NCI-H2029 treated with DMSO at 0.1 percent for 48 hours (cell line): ENCODE measurements around the gene EHMT1.

Source experiments
- DNase-seq: peaks from one replicate; lab custom pipeline; 2025; lab: John Stamatoyannopoulos, UW

Gene EHMT1

DNA sequence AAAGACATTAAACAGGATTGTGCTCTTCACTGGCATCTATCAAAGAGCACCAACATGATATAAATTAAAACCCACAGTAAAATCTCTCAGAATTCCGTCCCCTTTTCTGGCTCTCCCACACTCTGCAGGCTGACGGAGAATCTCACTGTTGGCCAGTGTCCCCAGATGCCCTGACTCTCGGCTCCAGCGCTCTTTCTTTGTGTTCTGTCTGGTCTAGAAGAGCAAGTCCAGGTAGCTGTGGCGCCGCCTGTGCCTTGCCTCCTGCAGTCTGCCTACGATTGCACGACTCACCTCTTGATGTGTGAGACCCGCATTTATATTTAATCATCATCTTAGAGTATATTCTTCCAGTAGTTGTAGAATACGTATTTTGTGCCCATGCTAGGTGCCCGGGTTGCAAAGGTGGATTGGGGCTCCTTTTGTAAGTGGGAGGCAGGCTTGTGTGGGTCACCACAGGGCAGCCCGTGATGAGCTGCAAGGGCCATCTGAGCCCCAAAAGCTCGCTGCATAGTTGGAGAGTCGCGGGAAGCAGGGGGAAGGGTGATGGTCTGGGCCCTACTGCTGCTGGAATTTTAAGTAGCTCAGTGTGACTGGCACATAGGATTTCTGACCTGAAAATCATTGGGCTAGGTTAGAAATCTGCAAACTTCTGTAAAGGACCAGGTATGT lies 55.6 kb downstream of the EHMT1 start:
- DNase-seq = no peak

DNA sequence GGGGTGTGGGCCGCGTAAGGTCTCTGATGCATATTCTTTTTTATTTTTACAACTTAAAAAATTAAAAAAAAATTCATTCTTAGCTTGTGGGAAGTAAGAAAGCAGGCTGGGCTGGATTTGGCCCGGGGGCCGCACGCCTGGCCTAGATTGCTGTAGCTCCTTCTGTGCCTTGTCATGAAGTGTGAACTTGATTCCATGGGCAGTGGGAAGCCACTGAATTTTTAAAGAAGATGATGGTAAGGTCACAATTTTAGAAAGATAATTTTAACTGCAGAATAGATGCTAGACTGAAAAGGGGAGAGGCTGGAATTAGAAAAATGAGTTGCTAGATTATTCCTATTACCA lies 56.1 kb downstream of the EHMT1 start:
- no peak for DNase-seq

DNA sequence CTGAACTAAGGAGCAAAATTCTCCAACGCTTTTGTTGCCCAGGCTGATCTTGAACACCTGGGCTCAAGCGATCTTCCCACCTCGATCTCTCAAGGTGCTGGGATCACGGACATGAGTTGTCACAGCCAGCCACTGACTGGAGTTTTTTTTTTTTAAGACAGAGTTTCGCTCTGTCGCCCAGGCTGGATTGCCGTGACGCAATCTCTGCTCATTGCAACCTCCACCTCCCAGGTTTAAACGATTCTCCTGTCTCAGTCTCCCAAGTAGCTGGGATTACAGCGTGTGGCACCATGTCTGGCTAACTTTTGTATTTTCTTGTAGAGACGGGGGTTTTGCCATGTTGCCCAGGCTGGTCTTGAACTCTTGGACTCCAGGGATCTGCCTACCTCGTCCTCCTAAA lies 58.2 kb downstream of the EHMT1 start:
- DNase-seq = no peak

DNA sequence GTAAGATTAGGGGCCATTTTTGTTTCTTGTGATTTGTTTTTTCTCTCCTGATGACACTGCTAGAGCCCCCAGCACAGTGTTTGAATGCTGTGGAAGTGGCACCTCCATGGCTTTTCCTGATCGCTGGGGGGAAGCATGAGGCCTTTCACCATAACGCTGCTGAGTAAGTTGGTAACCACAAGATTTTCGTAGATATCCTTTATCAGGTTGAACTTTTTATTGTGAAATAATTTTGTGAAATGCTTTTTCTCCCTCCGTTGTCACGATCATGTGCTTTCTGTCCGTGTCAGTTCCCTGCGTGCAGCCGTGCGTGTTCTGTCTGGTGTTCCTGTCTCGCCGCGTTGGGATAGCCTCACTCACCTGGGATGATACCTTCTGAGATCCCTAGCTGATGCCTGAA lies 59.4 kb downstream of the EHMT1 start:
- no peak for DNase-seq

DNA sequence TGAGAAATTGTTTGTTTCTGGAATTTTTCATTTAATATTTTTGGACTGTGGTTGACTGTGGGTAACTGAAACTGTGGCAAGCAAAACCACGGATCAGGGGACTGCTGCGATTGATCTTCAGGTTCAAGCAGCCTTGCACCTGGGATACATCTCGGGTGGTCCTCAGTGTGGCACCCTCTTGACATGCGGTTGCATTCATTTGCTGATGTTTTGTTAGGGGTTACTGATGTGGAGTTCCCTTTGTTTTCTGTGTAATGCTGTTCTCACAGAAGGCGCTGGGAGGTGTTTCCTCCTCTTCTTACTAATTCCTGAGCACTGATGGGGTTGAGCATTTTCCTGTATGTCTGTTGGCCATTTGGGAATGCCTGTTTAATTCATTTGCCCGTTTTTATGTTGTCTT lies 60.4 kb downstream of the EHMT1 start:
- no peak for DNase-seq

DNA sequence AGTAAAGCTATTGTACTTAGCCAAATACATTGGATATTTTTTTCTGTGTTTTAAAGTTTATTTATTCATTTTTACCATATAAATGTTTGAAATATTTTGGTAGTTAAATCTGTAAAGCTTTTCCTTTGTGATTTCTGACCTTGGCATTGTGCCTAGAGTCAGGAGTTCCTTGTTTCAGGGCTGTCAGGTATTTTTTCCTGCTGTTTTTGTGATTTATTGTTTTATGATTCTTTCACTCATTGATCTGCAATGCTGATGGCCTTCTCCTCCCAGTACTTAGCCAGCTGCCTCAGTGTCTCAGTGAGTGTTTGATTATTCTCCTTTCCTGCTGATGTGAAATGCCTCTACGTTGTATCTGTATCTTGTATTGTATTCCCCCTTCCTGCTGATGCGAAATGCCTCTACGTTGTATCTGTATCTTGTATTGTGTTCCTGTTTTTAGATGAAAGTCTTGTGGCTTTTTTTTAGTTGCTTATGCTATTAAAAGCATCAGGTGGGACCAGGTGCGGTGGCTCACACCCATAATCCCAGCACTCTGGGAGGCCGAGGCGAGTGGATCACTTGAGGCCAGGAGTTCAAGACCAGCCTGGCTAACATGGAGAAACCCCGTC lies 61.0 kb downstream of the EHMT1 start:
- no peak for DNase-seq

DNA sequence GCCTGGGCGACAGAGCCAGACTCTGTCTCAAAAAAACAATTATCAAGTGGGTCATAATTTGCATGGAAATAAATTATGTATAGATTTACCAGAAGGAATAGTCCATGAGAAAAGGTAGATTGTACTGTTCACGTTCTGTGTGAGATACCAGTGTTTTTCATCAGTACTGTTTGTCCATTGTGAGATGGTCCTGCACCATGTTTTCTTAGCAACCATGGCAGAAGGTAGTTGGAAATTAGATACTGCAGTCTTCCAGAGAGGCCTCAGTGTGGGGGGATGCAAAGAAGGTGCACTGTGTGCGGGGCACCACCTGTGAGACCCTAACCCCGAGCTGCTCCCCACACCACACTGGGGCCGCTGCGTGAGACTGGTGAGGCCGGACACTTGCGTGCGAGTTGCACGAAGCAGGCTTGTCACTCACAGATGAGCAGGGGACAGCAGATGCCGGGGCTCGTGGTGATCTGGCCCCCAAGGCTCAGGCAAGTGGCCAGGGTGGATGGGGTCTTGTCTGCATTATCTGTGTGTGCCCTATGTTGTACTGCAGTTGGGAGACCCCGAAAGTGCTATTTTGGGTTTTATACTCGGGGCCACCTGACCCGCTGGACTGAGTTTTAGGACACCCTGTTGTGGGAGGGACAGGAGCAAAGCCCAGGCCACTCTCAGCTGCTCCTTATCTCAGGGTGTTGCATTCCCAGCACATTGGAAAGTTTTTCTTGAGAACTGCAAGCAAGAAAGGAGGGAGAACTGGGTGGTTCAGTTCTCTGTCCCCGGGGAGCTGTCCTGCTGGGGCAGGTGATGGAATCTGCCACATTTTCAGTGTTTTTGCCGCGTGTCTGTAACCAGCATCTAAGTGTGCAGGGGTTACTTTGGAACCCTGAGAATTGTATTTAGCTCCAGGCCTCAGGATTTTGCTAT lies 61.9 kb downstream of the EHMT1 start:
- no peak for DNase-seq

DNA sequence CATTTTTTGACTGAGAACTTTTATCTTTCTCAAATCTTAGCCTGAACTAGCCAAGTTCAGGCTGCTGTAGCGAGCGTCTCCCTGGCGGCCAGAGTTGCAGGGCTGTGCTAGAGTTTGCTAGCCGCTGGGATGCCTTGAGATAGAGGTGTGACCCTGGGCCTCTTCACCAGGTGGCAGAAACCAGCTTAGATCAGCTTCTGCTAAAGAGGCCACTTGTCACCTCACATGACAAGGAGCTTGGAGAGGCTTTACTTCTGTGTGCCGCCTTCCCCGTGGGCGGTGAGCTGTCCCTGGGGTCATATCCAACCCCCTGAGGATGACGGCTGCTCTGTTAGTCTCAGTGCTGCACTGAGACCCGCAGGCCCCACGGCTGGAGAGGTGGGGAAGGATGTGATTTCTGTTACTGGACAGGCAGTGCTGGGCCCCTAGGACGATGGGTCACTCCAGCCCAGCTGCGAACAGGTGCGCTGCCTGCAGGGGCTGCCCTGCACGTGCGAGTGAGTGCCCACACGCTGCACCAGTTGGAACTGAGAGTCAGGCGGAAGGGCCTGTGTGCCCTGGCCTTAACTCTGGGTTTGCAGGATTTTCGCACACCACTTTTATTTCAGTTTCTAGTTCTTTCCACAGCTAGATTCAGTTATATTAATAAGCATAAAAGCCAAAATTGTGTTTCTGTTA lies 63.8 kb downstream of the EHMT1 start:
- DNase-seq = peak; percentile 54

DNA sequence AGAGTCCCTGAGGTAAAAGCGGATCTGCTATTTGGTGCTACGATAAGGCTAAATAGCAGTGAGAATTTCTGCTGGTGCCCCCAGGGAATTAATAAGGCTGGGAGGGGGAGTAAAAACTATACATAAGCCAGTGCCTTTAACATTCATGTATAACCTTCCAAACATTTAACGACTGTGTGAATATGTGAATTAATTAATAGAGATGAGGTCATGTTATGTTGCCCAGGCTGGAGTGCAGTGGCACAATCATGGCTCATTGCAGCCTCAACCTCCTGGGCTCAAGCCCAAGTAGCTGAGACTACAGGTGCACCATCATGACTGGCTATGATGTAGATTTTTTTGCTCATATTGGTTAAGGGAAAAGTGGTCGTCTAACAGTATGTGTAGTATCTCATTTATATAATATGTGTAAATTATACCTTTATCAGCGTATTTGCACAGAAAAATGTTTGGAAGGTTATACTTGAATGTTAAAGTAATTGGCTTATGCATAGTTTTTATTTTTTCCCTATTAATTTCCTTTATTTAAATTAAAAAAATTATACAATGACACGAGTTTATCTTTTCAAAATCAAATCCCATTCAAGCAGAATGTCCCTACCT lies 64.6 kb downstream of the EHMT1 start:
- DNase-seq = no peak

DNA sequence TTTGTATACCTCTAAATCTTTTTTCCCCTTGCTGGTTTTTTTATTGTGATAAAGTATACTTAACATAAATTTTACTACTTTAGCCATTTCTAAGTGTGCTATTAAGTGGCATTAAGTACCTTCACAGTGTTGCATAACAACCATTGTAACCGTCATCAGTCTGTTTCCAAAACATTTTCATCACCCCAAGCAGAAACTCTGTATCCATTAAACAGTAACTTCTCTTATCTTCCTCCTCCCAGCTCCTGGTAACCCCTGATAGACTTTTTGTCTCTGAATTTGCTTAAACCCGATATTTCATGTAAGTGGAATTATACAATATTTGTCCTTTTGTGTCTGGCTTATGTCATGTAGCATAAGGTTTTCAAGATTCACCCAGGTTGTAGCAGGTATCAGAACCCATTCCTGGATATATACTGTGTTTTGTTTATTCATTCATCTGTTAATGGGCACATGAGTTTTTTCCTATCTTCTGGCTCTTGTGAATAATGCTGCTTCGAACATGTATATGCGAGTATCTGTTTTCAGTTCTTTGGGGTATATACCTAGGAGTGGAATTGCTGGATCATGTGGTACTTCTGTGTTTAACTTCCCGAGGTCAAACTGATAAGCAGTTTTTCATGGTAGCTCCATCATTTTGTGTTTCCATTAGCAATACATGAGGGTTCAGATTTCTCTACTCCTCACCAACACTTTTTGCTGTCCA lies 66.4 kb downstream of the EHMT1 start:
- no peak for DNase-seq

DNA sequence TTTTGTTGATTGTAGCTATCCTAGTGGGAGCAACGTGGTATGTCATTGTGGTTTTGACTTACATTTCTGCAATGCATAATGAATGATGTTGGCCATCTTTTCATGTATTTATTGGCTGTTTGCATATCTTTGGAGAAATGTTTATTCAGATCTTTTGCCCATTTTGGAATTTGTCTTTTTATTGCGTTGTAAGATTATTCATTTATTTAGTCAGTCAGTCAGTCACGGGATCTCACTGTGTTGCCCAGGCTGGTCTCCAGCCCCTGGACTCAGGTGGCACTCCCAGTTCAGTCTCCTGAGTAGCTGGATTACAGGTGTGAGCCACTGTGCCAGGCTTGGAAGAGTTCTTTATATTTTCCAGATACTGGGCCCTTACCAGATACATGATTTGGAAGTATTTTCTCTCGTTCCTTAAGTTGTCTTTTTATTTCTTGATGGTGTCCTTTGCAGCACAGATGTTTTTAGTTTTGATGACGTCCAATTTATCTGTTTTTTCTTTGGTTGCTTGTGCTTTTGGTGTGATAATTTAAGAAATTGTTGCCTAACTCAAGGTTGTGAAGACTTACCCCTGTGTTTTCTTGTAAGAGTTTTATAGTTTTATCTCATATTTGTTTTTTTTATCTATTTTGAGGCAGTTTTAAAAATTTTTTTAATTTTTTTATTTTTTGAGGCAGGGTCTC lies 67.1 kb downstream of the EHMT1 start:
- DNase-seq = no peak

DNA sequence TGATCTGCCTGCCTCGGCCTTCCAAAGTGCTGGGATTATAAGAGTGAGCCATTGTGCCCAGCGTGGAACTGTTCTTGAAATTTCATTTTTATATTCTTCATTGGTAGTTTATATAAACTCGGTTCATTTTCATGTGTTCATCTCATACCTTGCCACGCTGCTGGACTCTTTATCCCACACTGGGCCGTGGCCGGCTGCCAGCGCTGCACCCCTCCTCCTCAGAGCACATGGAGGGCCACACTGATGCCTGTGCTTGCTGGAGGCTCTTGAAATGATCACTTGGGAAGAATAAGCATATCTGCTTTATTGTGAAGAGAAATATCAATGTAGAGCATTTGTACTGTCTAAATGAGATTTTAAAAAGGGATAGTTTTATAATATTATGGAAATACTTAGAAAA lies 69.5 kb downstream of the EHMT1 start:
- DNase-seq = no peak

DNA sequence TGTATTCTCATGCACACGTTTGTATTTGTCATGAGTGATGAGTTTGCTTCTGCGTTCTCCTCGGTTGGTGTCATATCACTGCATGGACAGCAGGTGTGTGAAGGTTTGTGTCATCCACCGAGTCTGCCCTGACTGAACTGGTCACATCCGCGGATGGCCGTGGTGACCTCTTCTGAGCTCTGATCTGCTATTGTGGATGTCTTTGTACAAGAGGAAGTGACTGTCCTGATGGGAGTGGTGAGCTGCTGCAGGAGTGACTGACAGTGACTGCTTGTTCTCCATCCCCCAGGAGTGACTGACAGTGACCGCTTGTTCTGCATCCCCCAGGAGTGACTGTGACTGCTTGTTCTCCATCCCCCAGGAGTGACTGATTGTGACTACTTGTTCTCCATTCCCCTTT lies 69.9 kb downstream of the EHMT1 start:
- DNase-seq = no peak

DNA sequence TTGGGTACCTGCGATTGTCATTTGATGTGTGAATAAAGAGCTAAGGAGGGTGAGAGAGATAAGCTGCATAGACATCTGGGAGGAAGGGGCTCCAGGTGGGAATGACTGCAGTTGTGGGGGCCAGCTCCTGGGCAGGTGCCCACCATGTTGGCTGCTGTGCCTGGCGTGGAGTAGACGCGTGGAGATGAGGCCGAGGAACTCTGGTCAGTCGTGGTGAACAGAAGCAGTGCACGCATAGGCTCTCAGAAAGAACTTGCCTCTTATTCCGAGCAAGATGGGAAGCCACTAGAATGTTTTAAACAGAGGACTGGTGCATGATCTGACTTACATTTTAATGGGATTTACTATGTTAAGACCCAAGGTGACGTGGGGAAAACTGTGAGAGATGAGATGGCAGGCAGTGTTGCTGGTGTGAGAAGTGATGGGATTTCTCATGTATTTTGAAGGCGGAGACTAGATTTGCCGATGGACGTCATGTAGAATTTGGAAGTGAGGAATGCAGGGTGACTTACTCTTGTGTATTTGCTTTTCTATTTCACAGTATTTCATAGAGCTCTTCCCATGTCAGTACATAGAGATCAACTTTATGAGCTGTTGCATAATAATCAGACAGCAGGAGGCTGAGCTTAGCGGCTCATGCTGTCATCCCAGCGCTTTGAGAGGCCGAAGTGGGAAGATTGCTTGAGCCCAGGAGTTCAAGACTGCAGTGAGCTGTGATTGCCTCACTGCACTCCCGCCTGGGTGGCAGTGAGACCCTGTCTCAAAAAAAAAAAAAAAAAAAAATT lies 71.1 kb downstream of the EHMT1 start:
- no peak for DNase-seq

DNA sequence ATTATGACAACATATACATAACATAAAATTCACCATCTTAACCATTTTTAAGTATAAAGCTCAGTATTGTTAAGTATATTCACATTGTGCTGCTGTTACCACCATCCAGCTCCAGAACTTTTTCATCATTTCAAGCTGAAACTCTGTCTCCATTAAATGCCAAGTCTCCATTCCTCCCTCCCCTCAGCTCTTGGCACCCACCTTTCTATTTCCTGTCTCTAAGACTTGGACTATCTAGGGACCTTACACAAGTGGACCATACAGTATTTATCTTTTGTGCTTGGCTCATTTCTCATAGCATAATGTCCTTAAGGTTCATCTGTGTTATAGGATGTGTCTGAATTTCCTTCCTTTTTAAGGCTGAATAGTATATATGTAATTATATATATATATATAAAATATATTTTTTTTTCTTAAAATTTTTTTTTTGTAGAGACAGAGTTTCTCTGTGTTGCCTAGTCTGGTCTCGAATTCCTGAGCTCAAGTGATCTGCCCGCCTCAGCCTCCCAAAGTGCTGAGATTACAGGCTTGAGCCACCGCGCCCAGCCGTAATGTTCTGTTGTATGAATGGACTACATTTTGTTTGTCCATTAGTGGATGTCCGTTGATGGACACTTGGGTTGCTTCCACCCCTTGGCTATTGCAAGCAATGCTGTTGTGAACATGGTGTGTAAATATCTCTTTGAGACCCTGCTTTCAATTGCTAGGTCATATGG lies 72.3 kb downstream of the EHMT1 start:
- DNase-seq = no peak

DNA sequence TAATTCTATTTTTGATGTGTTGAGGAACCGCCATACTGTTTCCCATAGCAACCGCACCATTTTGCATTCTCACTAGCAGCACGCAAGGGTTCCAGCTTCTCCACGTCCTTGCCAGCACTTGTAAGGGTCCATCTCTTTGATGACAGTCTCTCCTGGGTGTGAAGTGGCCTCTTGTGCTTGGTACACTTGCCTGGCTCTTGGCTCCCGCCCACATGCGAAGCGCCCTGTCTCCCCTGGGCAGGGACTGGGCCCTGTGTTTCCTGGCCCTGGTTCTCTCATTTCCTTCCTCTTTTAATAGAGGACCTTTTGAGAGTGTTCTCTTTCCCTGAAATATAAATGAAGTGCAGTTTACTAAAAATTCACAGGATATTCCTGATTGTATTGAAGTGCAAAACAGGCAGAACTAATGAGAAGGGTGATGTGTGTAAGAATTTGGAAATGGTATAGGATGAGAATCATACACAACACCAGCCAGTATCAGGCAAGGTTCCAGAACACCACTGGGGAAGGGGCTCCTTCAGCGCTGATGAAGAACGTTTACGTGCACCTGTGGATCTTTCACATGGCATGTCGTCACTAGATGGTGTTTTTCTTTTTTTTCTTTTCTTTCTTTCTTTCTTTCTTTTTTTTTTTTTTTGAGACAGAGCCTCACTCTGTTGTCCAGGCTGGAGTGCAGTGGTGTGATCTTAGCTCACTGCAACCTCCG lies 73.0 kb downstream of the EHMT1 start:
- peak; percentile 82 for DNase-seq

DNA sequence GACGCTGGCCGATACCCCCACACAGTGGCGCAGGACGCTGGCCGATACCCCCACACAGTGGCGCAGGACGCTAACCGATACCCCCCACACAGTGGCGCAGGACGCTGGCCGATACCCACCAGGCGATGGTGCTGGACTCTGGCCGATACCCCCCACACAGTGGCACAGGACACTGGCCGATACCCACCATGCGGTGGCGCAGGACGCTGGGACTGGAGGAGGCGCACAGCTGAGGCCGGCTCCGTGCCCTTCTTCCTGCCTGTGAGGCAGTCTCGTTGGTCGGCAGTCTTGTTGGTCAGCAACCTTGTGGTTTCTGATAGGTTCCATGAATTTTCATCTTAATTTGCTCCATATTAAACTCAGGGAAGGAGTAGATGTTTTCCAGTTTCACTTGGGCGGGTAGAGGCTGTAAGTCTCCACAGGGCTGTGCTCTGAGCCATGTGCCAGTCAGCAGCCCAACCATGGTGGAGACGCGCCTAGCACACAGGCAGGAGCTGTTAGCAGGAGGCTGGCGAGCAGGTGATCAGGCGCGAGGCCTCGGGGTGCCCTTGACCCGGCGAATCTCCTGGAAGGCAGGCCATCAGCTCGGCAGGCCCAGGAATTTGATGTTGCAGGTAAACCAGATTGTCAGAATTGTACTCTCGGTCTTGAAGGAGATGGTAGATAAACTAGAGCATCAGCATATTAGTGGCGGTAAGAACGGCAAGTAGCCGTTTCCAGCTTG lies 75.6 kb downstream of the EHMT1 start:
- no peak for DNase-seq
